H1 (cell line): ENCODE results near the gene LRRC3C. TPM values are rescaled to one million over a fixed set of nuclear protein-coding genes. Genes with fewer than 3 reads are reported as not detected.

ENCODE experiments used
- BACH1 ChIP-seq: IDR thresholded peaks from 2 replicates; pipeline ENCODE4 v1.6.1; 2012; ENCODE audit warnings: low read length, improper control_type of control experiment
- CHD2 ChIP-seq: IDR thresholded peaks from 2 replicates; pipeline ENCODE4 v1.6.1; 2012; ENCODE audit warnings: low read length, improper control_type of control experiment
- CTCF ChIP-seq, 3 experiments: IDR thresholded peaks; 1 replicate in 2 of 3; 2 replicates in 1 of 3; pipeline versions ENCODE4 v1.5.1 to v1.6.1; 2011; ENCODE audit warnings: low read length in 3 of 3, mild to moderate bottlenecking in 3 of 3, inconsistent platforms in 2 of 3, low read depth in 1 of 3, moderate library complexity in 1 of 3; ENCODE audit not compliant: insufficient read depth in 1 of 3; ENCODE audit errors: control extremely low read depth in 1 of 3
- KDM1A ChIP-seq: fragments of 200-600, 300-600 bp; sonication (generic); IDR thresholded peaks from 2 replicates; pipeline ENCODE4 v1.7.1; 2016; ENCODE audit warnings: mild to moderate bottlenecking, low read length, borderline replicate concordance
- NRF1 ChIP-seq: IDR thresholded peaks from 2 replicates; pipeline ENCODE4 v1.6.1; 2011; ENCODE audit warnings: mild to moderate bottlenecking, low read depth, low read length, improper control_type of control experiment
- polyA plus RNA-seq, 7 experiments: library from polyadenylated mRNA; depleted of rRNA in 3 of 7; stranded (reverse) in 5 of 7; unstranded in 2 of 7; fragments of >200 nt in 5 of 7; fragments of 200-250 nt in 2 of 7; gene quantifications; 1 replicate in 5 of 7; 2 replicates in 1 of 7; 4 replicates in 1 of 7; pipeline versions ENCODE4 v1.2.1 to v1.2.3, GENCODE V29; 2011 to 2013; ENCODE audit warnings: missing spikeins in 2 of 7, mixed read lengths in 2 of 7
- total RNA-seq: library from RNA; stranded (reverse); fragmentation: NEBNext Ultra II Directional; extraction: Animal tissue kit (Norgen Biotek cat#: 25700); gene quantifications from 2 replicates; pipeline ENCODE4 v1.2.1, GENCODE V29; 2021

LRRC3C gene
- total and polyA plus RNA-seq, 2 of the 8 experiments (the other 6 are each of a cell fraction or from before 2014, with no cell fraction given), result not detected

- TF ChIP-seq CHD2 (no peak), CTCF (IDR thresholded peaks at IDR 0.05; ENCODE audit: control extremely low read depth in 1 of 3, insufficient read depth in 1 of 3, low read depth in 1 of 3, low read length in 3 of 3) (no peak), BACH1 (no peak), KDM1A (no peak), NRF1 (no peak)
These were observed 1.4 kb upstream of the LRRC3C start (continued) for GRCh38 chr17:39926135-39926587.
